Lower leg skin (tissue), 3 donors: Measurements from ENCODE around the gene USP40.

Source experiments
- CTCF ChIP-seq, 3 donors: fragments of 450-650 bp; IDR thresholded peaks; one replicate each; pipeline ENCODE4 v1.5.1; 2016; ENCODE audit warnings: antibody characterized with exemption in 3 of 3, mild to moderate bottlenecking in 3 of 3, moderate library complexity in 2 of 3
- POLR2A ChIP-seq, 2 donors: fragments of 450-650 bp; IDR thresholded peaks; one replicate each; pipeline ENCODE4 v1.6.1; 2016 to 2017; ENCODE audit warnings: antibody characterized with exemption in 2 of 2, mild to moderate bottlenecking in 1 of 2, moderate library complexity in 1 of 2

GRCh38 chr2:233444501-233444900 lies 122.1 kb downstream of the USP40 start:
- TF ChIP-seq CTCF (IDR thresholded peaks at IDR 0.05) (no peak), POLR2A (IDR thresholded peaks at IDR 0.05) (no peak)
